CD4-positive, alpha-beta T cell treated with Interleukin-1 beta for 1 hour (primary cell): Measurements from ENCODE around the gene PRKAG3.
"Not testable (repeated sequence)": the region's sequence is repeated elsewhere in the genome, so short reads cannot be mapped to it uniquely, and the experiment has no call there.

Experiments
- DNase-seq, 2 donors: peaks; one replicate each; pipeline ENCODE4 v3.0.0-alpha.2; 2020 to 2022

PRKAG3 gene

DNA sequence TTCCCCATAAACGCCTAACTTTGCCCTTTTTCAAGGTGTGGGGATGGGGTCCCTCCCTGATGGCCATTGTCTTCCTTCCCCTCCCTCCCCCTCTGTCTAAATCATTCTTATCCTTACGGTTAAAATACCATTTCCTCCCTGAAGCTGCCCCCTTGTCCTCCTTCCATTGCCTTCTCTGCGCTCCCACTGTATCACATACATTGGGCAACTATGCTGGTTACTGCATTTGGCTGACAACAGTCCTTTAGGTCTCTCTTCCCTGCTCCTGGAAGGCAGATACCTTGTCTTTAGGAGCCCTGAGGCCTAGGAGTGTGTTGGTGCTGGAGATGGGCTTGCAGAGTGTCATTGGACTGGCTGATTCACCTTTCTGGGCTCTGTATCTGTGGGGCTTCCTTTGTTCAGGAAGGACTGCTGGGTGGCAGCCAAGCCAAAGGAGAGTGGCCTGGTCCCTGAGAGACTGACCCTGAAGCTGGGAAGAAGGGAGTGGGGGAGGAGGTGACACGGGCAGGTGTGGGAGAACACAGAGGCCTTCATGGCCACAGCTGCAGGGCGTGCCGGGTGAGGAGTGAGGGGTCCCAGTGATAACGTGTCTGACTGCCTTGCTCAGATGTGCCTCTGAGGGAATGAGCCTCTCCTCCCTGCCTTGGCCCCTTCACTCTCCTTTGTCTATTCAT is 30.2 kb upstream of the PRKAG3 start:
- DNase-seq = no peak

DNA sequence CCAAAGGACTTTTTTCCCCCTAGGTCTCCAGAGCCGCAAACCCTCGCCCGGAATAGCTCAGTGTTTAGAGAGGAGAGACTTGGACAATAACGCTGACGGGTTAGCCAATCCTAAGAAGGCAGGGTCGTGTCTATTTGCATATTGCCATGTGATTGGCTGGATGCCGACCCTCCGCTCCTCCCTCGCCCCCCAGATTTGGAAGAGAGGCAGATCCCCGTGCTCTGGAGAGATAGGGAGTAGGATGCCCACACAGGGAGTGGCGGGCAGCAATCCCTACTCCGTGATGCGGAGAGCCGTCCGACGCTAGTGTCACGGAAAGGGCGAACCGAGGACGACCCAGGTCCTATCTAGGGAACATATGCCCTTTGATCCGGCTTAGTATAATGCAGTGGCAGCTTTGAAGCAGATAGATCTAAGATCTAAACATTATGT is 29.4 kb upstream of the PRKAG3 start:
- DNase-seq = no peak

DNA sequence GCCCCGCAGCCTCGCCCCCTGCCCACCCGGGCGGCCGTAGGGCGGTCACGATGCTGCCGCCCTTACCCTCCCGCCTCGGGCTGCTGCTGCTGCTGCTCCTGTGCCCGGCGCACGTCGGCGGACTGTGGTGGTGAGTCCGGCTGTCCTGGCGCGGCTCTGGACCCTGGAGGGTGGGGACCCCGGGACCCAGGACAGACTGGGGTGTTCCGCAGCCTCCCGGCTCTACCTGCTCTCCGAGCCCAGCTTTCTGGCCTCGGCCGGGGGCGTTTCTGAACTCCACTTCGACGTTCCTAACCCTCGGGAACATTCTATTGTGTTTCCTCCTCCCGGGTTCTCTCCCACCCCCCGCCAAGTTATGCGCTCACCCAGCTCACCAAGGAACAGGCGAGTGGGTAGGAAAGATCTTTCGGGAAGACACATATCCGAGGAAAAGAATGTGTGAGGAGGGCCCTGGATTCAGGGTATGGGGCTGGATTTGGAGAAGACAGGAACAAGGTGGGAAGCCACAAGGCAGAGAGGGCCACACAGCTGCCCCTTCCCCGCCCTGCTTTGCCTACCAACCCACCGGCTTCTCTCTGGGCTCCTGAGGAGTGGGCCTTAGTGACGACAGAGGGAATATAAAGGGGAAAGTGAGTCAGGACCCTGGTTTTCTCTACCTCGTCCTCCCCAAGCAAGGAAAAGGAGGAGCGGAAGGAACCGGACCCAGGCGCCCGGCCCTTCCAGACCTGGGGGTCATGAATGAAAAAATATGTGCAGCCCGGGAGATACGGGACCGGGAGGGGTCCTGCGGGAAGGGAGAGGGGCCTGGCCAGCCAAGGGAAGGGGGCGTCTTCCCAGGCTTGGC is 28.6 kb upstream of the PRKAG3 start:
- DNase-seq = no peak

DNA sequence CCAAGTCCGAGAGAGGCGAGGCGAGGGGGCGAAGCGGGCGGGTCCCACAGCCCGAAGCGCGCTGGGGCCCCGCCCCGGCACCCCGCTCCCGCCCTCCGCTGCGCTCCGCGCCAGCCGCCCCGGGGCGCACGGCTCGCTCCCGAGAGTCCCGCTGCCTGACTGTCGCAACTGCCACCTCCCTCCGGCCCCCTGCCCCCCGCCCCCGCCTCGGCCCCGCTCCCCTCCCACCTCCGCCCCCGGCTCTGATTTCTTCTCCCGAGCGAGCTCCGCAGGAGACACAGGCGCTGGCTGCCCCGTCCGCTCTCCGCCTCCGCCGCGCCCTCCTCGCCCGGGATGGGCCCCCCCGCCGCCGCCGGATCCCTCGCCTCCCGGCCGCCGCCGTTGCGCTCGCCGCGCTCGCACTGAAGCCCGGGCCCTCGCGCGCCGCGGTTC is 28.0 kb upstream of the PRKAG3 start, which contains the start of gene WNT6:
WNT6 (plus strand) TSS at position 250 of the 432 bp plus-strand sequence. CDS start 233 bp downstream, outside the sequence.
- no peak for DNase-seq

DNA sequence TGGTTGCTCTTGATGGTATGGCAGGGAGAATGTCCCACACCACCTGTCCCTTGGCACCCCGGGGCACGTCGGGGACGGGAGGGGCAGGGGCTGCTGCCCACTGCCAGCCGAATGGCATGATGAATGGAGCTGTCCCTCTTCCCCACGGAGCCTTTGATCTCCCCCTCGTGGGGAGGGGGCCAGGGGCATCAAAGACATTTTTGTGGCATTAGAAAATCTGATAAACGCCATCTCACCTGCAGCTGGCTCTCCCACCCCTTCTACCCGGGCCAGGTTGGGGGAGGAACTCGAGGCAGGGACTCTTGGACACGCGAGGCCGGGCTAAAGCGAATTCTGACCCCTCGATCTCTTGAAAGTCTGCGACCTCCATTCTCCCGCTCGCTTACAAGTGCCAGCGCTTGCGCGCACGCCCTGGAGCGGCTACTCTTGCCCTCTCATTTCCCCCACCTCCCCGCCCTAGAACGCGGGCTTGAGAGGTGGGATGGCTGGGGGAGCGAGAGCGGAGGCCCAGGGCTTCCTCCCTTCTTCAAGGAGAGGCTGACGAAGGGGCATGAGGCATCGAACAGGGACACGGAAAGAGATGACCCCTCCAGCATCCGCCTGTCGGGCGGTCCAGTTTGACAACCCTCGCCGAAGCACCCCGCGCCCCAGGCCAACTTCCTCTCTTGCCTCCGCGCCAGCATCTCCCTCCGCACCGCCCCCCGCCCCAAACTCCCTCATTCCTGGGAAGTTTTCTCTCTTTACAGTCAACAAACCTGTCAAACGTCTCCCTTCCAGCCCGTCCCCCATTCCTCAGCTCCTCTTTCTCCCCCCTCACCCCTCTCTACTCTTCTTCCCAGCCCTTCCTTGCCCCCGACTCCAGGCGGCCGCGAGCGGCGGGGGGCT is 27.3 kb upstream of the PRKAG3 start:
- no peak for DNase-seq

DNA sequence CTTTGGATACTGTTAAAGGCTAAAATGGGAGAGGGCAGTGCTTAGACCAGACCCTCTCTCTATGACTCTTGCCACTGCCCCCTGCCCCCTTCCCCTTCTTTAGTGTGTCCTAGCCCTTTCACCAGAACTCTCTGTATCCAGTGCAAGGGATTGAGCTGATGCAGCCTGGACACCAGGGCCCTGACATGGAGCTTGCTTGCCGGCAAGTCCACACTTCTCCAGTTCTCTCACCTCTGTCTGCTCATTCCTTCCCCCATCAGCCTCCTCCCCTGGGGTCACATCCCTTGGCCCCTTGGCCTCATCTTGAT is 26.5 kb upstream of the PRKAG3 start:
- no peak for DNase-seq

DNA sequence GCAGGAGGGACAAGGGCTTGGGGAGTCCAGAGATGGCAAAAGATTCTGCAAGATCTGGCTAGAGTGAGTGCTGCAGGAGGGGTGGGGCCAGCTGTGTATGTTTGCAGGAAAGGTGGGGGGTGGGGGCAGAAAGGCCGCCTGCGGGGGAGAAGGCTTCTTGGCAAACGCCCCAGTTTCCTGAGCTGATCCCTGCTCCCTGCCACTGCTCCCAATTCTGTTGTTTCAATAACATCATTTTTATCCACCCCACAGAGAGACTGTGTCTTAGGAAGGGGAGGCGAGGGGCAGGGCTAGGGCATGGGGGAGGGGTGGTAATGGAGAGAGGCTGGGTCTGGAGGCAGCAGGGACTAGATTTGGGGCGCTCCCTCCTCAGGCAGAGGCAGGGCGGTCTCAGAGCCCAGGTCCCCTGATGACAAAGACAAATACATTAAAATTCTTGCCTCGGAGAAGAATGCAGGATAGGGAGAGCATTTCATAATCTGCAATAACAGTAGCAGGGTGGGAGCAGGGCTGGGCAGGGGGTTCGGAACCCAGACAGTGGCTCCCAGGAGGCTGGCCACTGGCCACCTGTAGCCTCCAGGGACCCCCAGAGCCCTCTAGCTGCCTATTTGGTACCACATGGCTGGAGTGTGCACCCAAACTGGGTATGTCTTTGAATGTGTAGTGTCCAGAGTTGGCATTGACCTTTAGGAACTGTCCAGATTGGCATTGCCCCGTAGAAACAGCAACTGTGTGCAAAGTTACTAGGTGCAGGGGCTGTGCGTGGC is 26.0 kb upstream of the PRKAG3 start:
- DNase-seq = no peak

DNA sequence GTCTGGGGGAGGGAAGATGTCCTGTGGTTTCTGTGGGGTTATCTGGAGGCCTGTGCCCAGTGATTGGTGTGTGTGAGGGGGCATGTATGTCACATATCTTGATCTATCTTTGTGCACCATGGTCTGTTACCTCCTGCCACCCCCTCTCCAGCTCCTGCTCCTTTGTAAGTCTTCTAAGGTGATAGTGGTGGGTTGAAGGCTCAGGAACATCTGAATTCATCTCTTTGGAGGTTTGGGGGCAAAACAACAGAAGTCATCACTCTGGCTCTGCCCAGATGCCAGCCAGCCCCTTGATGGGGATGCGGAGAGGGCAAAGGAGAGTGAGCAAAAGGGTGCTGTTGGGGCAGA is 25.3 kb upstream of the PRKAG3 start:
- DNase-seq = no peak

DNA sequence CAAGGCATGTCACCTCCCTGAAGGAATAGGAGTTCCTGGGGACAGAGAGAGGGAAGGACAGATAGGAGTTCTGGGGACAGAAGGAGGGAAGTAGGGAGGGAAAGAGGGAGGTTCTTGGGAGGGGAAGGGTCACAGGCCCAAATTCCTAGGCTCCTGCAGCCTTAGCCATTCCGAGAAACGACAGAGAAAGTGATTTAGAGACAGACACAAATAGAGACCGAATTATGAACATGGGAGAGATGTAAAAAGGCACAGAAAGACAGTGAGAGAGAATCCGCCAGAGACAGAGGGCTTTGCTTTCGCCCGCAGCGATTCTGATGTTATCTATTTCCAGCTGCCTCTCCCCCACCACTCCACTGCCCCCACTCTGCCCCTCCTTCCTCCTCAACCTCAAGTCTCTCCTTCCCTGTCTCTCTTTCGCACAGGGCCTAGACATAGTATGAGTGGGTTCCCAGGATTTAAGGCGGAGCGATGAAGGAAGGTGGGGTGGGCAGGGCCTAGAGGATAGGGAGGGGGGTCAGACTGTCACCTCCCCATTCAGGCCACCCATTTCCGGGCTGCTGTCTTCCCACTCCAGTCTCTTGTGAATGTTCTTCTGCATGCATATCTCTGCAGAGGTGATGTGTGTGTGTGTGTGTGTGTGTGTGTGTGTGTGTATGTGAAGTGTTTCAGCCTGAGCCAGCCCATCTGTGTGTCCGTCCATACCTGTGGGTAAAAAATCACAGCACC is 24.7 kb upstream of the PRKAG3 start:
- DNase-seq = no peak

DNA sequence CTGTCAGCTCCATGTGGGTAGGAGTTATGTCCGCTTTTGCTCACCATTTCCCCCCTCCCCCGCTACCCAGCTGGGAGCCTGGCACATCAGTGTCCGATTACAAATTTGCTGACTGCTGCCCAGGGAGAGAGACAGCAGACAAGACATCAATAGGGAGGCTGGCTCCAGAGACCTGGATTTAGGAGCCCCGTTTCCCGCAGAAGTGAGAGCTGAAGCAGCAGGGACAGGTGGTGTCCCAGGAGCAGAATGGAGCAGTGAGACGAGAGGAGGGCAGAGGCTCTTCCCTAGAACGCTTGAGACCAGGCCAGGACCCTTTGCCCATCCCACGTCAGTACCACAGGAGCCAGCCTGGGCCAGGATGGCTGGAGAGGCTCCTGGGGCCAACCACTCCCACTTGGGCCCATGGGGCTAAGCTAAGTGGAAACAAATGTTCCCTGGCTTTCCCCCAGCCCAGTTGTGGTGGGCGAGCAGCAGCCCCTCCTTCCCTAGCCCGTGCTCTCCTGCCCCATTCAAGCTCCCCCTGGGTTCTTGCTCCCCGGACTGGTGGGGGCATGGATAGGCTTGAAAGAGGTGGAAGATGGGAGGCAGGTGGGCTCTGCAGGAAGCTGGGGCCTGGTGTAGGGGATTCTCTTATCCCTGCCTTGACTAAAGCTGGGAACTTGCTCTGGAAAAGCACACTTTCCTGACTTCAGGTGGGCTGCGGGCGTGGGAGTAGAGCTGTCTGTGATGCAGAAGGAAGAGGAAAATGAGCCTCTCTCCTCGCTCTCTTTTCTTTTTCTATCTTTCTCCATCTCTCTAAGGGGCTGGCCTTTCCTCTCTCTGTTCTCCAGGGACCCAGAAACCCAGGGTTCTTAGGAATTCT is 23.9 kb upstream of the PRKAG3 start:
- no peak for DNase-seq

DNA sequence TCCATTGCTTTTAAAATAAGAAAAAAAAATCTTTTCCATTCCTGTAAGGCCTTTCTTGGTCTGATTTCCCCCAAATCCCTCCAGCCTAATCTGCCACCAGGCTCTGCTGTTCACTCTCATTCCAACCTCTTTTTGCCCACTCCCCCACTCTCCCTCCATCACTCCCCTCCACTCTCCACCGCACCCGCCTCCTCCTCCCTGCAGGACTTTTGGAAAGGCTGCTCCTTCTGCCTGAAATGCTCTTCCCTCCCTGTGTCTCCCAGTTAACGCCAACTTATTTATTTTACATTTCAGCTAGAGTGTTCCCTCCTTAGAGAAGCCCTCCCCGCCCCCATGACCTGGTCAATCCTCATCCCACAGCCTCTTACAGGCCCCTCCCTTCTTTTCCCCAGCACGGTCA is 23.3 kb upstream of the PRKAG3 start:
- DNase-seq = no peak

DNA sequence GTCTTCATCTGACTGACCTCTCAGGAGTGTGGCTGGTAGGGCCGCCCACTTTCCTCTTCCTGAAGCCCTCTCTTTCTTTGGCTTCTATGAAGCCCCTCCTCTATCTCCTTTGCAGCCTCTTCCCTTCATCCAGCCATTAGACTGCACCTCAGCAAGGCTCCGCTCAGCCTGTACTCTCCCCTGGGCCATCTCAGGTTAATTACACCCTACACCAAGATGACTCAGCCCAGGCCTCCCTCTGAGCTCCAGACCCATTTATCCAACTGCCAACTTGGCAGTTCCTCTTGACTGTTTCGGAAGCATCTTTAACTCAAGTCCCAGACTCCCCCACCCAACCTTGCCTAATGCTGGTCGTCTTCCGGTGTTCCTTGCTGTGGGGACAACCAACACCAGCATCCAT is 22.2 kb upstream of the PRKAG3 start:
- DNase-seq = no peak

DNA sequence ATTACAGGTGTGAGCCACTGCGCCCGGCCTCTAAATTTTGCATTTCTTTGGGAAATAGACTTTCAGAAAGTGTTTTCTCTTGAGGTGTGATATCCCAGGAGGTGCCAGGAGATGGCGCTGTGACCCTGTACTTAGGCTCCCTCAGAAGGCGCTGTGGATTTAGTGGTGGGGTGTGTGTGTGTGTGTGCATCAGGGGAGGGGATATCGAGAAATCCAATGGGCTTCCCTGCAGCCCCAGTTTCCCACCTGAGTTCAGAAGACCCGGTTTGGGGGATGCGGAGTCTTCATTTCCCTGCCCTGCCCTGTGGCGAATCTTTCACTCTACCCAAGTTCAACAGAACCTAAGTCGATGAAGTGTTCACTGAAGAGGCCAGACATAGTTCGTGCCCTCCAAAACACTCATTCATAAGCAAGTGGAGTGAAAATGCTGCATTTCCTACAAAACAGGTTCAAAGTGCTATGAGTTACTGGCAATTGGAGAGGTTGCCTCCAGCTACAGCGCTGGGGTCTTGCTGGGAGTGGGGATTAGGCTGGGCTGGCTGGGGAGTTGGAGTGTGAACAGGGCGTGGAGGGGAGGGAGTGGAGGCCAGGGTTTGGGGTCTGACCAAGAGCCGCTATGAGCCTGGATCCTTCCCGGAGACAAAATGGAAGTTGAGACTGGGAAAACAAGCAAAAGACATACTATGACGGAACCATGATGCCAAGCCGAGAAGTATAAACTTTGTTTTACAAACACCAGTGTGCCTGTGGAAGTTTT is 21.5 kb upstream of the PRKAG3 start:
- DNase-seq = peak; percentile 58 to 67

DNA sequence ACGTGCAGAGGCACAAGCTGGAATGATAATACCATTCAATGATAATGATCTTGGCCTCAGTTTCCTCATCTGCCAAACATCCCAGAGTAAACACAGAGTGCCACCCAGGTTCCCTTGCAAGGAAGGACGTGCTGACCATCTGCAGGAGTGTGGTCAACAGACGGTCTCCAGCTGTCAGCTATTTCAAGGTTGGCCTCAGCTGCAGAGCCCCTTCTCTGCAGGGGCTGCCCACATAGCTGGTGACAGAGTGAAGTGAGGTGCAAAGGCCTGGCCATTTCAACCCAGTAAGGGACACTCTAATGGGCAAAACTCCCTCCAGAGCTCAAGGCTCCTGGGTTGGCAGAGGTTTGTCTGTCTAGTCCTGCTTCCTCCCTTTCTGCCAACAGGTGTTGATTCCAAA is 19.7 kb upstream of the PRKAG3 start:
- no peak for DNase-seq

DNA sequence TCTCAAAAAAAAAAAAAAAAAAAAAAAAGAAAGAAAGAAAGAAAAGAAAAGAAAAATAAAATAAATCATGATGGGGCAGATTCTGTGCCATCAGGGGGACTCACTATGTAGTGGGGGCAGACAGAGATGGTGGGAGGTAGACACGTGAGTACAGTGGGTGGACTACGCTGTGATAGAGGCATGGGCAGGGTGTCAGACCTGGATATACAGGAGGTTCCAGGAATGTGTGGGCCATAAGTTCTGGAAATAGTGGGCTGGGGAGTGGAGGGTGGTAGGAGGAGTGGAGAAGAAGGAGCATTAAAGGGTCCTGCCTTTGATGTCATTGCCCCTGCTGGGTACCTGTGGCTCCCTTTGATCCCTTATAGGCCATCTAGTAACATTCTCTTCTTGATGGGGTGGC is 19.2 kb upstream of the PRKAG3 start:
- no peak for DNase-seq

DNA sequence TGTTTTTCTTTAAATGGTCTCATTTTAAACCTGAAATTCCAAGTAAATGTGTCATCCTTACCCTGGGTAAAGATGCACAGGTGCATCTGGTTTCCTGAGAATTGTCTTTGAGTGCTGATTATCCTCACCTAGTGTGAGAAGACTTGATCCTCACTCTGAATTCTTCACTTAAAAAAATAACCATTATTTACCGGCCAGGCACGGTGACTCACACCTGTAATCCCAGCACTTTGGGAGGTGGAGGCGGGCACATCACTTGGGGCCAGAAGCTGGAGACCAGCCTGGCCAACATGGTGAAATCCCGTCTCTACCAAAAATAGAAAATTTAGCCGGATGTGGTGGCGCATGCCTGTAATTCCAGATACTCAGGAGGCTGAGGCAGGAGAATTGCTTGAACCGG is 18.1 kb upstream of the PRKAG3 start:
- DNase-seq = no peak

DNA sequence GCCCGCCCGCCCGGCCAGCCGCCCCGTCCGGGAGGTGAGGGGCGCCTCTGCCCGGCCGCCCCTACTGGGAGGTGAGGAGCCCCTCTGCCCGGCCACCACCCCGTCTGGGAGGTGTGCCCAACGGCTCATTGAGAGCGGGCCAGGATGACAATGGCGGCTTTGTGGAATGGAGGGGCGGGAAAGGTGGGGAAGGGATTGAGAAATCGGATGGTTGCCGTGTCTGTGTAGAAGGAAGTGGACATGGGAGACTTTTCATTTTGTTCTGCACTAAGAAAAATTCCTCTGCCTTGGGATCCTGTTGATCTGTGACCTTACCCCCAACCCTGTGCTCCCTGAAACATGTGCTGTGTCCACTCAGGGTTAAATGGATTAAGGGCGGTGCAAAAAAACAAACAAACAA is 15.4 kb upstream of the PRKAG3 start:
- not testable (repeated sequence) for DNase-seq

DNA sequence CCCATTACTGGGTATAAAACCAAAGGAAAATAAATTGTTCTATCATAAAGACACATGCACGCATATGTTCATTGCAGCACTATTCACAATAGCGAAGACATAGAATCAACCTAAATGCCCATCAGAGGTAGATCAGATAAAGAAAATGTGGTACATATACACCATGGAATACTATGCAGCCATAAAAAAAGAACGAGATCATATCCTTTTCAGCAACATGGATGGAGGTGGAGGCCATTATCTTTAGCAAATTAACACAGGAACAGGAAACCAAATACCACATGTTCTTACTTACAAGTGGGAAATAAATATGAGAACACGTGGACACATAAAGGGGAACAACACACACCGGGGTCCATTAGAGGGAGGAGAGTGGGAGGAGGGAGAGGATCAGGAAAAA is 12.7 kb upstream of the PRKAG3 start:
- not testable (repeated sequence) for DNase-seq

DNA sequence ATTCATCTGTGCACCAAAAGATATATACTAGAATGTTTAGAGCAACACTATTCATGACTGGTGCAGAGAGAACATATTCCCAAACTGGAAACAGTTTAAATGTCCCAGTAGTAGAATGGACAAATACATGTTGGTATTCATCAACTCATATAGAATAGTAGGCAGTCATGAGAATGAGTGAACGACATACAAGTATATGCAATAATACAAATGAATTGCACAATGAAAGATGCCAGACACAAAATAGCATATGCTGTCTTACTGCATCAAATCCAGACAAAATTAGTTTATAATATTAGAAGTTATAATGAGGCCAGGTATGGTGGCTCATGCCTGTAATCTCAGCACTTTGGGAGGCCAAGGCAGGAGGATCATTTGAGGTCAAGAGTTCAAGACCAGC is 8.3 kb upstream of the PRKAG3 start:
- DNase-seq = no peak

DNA sequence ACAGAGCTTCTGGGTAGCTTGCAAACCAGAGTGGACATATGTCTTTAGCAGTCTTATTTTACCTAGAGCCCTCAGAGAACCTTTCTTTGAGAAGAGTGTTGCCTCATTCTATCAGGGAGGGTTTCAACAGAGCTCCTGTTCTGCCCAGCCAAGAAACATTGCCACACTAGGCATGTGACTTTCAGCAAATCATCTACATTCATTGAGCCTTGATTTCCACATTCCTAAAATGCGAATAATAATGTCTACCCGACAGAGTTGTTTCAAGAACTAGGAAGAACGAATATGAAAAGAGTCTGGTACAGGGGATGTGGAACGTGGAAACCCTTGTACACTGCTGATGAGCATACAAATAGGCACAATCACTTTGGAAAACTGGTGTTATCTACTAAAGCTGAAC is 7.8 kb upstream of the PRKAG3 start:
- DNase-seq = no peak
